HEK293 (cell line): Measurements from ENCODE around the gene LYZL2.
"Not testable (repeated sequence)": the region's sequence is repeated elsewhere in the genome, so short reads cannot be mapped to it uniquely, and the experiment has no call there.

ENCODE experiments used
- CTCF ChIA-PET: fragments of 350-600 bp; formaldehyde crosslinking; extraction: SDS; loops from one replicate; lab custom pipeline; 2021; ENCODE audit warnings: antibody characterized with exemption; lab: Yijun Ruan, JAX
- POLR2A ChIA-PET: fragments of 300-600 bp; formaldehyde crosslinking; extraction: SDS; loops from one replicate; lab custom pipeline; 2020; ENCODE audit warnings: antibody characterized with exemption, inconsistent platforms; lab: Yijun Ruan, JAX
- H3K27ac ChIP-seq: fragments of 200-500 bp; sonication (Bioruptor generic); 2 replicates; pipeline ENCODE4 v1.5.1; 2014; ENCODE audit warnings: low read depth, low read length, control low read depth, inconsistent platforms; ENCODE audit errors: extremely low read depth
- H3K36me3 ChIP-seq, 2 experiments: fragments of 200-500 bp in 1 of 2; sonication (Bioruptor generic) in 1 of 2; 1 replicate in 1 of 2; 2 replicates in 1 of 2; pipeline ENCODE4 v1.5.1; 2014 to 2017; ENCODE audit warnings: inconsistent platforms in 2 of 2, low read length in 2 of 2; ENCODE audit not compliant: control insufficient read depth in 2 of 2, insufficient read depth in 1 of 2
- H3K4me1 ChIP-seq: fragments of 200-500 bp; sonication (Bioruptor generic); 2 replicates; pipeline ENCODE4 v1.5.1; 2014; ENCODE audit warnings: mild to moderate bottlenecking, low read length, inconsistent platforms; ENCODE audit not compliant: control insufficient read depth, insufficient read depth
- H3K4me3 ChIP-seq: 2 replicates; pipeline ENCODE4 v1.5.1; 2011; ENCODE audit warnings: low read depth, mild to moderate bottlenecking, control low read depth, low read length, moderate library complexity
- H3K9me3 ChIP-seq: fragments of 200-500 bp; sonication (Bioruptor generic); 2 replicates; pipeline ENCODE4 v1.5.1; 2014; ENCODE audit warnings: low read depth, low read length, inconsistent platforms; ENCODE audit not compliant: control insufficient read depth, insufficient read depth
- BCL11A ChIP-seq: fragments of 450-650 bp; formaldehyde crosslinking; IDR thresholded peaks from 2 replicates; pipeline ENCODE4 v1.5.1; 2016; ENCODE audit warnings: low read depth, missing biosample characterization, missing genetic modification characterization
- OSR2 ChIP-seq: fragments of 450-650 bp; formaldehyde crosslinking; IDR thresholded peaks from 2 replicates; pipeline ENCODE4 v1.5.1; 2016; ENCODE audit warnings: missing biosample characterization, missing genetic modification characterization
- PRDM1 ChIP-seq: fragments of 450-650 bp; formaldehyde crosslinking; IDR thresholded peaks from 2 replicates; pipeline ENCODE4; 2016; ENCODE audit warnings: missing biosample characterization, missing genetic modification characterization
- PRDM6 ChIP-seq: fragments of 450-650 bp; formaldehyde crosslinking; IDR thresholded peaks from 2 replicates; pipeline ENCODE4 v1.5.1; 2017; ENCODE audit warnings: missing biosample characterization, missing genetic modification characterization
- SCRT1 ChIP-seq: fragments of 450-650 bp; formaldehyde crosslinking; IDR thresholded peaks from 2 replicates; pipeline ENCODE4 v1.5.1; 2016; ENCODE audit warnings: missing biosample characterization, missing genetic modification characterization, borderline replicate concordance
- SCRT2 ChIP-seq: fragments of 450-650 bp; formaldehyde crosslinking; IDR thresholded peaks from 2 replicates; pipeline ENCODE4 v1.5.1; 2016; ENCODE audit warnings: missing biosample characterization, missing genetic modification characterization
- ZBTB48 ChIP-seq: fragments of 450-650 bp; formaldehyde crosslinking; IDR thresholded peaks from 2 replicates; pipeline ENCODE4 v1.5.1; 2016; ENCODE audit warnings: missing biosample characterization, missing genetic modification characterization
- ZFP41 ChIP-seq: fragments of 450-650 bp; formaldehyde crosslinking; IDR thresholded peaks from 2 replicates; pipeline ENCODE4 v1.5.1; 2016; ENCODE audit warnings: missing biosample characterization, missing genetic modification characterization, borderline replicate concordance
- ZNF132 ChIP-seq: fragments of 450-650 bp; formaldehyde crosslinking; IDR thresholded peaks from 2 replicates; pipeline ENCODE4 v1.5.1; 2017; ENCODE audit warnings: missing biosample characterization, missing genetic modification characterization, borderline replicate concordance
- ZNF157 ChIP-seq: fragments of 450-650 bp; formaldehyde crosslinking; IDR thresholded peaks from 2 replicates; pipeline ENCODE4 v1.5.1; 2016; ENCODE audit warnings: missing biosample characterization, missing genetic modification characterization
- ZNF202 ChIP-seq: fragments of 450-650 bp; formaldehyde crosslinking; IDR thresholded peaks from 2 replicates; pipeline ENCODE4 v1.5.1; 2016; ENCODE audit warnings: missing biosample characterization, missing genetic modification characterization, borderline replicate concordance
- ZNF354C ChIP-seq: fragments of 450-650 bp; formaldehyde crosslinking; IDR thresholded peaks from 2 replicates; pipeline ENCODE4 v1.5.1; 2016; ENCODE audit warnings: missing biosample characterization, missing genetic modification characterization, low read depth, borderline replicate concordance
- ZNF366 ChIP-seq: fragments of 450-650 bp; formaldehyde crosslinking; conservative IDR thresholded peaks from 2 replicates; pipeline ENCODE4 v1.5.1; 2016; ENCODE audit warnings: missing biosample characterization, missing genetic modification characterization
- ZNF391 ChIP-seq: fragments of 450-650 bp; formaldehyde crosslinking; IDR thresholded peaks from 2 replicates; pipeline ENCODE4 v1.5.1; 2016; ENCODE audit warnings: low read depth, missing biosample characterization, missing genetic modification characterization, borderline replicate concordance
- ZNF473 ChIP-seq: fragments of 450-650 bp; formaldehyde crosslinking; IDR thresholded peaks from 2 replicates; pipeline ENCODE4 v1.5.1; 2017; ENCODE audit warnings: missing biosample characterization, missing genetic modification characterization
- ZNF48 ChIP-seq: fragments of 450-650 bp; formaldehyde crosslinking; IDR thresholded peaks from 2 replicates; pipeline ENCODE4 v1.5.1; 2016; ENCODE audit warnings: missing biosample characterization, missing genetic modification characterization
- ZNF530 ChIP-seq: fragments of 450-650 bp; formaldehyde crosslinking; IDR thresholded peaks from 2 replicates; pipeline ENCODE4 v1.5.1; 2016; ENCODE audit warnings: low read depth, missing biosample characterization, missing genetic modification characterization
- ZNF654 ChIP-seq: fragments of 450-650 bp; formaldehyde crosslinking; IDR thresholded peaks from 2 replicates; pipeline ENCODE4 v1.5.1; 2016; ENCODE audit warnings: low read depth, missing biosample characterization, missing genetic modification characterization
- ZNF670 ChIP-seq: fragments of 450-650 bp; formaldehyde crosslinking; IDR thresholded peaks from 2 replicates; pipeline ENCODE4 v1.5.1; 2016; ENCODE audit warnings: missing biosample characterization, missing genetic modification characterization, low read depth
- ZNF785 ChIP-seq: fragments of 450-650 bp; formaldehyde crosslinking; IDR thresholded peaks from 2 replicates; pipeline ENCODE4 v1.5.1; 2016; ENCODE audit warnings: missing biosample characterization, missing genetic modification characterization
- TF ChIP-seq, protein P1 (sequence below): fragments of 450-650 bp; formaldehyde crosslinking; IDR thresholded peaks from 2 replicates; pipeline ENCODE4 v1.5.1; 2016; ENCODE audit warnings: missing biosample characterization, missing genetic modification characterization

LYZL2 gene

DNA sequence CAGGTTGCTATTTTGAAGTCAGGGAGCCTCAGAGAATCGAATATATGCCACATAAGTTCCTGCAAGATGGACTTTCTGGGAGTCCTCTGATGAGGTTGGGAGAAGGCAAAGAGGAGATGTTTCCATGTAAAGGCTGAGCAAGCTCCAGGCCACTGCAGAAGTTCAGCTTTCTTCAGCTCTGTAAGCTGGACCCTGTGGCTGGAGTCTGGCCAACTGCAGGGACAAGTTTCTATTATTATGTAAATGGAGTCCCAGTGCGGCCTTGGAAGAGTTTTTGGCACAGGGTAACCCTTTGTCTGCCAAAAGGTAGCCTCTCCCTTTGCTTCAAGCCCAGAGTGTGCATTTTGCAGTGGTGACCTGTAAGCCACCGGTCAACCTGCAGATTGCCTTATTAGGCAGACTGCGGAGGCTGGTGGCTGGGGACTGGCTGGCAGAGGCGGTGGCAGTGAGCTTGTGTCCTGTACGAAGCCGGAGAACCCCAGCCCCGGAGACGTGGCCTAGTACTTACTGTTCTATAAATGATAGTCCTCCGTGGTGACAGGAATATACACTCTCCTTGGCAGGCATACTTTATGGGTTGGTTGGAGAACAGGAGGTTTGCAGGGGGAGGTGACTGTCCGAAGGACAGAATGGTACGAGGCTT, 14.1 kb upstream of the LYZL2 start:
- H3K4me3 ChIP-seq, H3K4me1 ChIP-seq, POLR2A ChIA-PET, H3K9me3 ChIP-seq, H3K36me3 ChIP-seq: not testable (repeated sequence)
- CTCF ChIA-PET: interaction anchor here (0.8 kb wide), 1 partner anchor 44 kb away, joined by 3 read pairs; no protein-coding TSS in a partner anchor
- H3K27ac ChIP-seq: peak overlapping the region; percentile 55; the same call in 1 of the 2 replicates

DNA sequence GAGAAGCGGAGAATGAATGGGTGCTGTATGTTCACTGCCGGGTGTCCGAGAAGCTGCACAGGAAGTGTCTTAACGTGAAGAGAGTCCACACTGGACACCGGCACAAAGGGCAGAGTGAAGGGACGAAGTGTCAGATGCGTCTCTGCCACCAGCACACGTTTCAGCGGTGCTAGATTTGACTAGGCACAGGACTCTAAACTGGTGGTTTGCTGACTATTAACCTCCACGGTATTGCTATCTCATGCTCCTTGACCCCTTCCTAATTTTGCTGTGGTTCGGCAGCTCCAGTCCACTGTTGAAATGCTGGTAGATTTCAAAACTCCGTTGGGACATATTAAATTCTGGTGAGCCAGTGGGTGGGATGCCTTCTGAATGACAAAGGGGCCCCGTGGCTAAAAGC, 13.3 kb upstream of the LYZL2 start:
- H3K27ac ChIP-seq, H3K9me3 ChIP-seq, POLR2A ChIA-PET, H3K36me3 ChIP-seq, H3K4me1 ChIP-seq, H3K4me3 ChIP-seq: not testable (repeated sequence)
- CTCF ChIA-PET: interaction anchor here (0.7 kb wide), 1 partner anchor 119 kb away, joined by 3 read pairs; no protein-coding TSS in a partner anchor

DNA sequence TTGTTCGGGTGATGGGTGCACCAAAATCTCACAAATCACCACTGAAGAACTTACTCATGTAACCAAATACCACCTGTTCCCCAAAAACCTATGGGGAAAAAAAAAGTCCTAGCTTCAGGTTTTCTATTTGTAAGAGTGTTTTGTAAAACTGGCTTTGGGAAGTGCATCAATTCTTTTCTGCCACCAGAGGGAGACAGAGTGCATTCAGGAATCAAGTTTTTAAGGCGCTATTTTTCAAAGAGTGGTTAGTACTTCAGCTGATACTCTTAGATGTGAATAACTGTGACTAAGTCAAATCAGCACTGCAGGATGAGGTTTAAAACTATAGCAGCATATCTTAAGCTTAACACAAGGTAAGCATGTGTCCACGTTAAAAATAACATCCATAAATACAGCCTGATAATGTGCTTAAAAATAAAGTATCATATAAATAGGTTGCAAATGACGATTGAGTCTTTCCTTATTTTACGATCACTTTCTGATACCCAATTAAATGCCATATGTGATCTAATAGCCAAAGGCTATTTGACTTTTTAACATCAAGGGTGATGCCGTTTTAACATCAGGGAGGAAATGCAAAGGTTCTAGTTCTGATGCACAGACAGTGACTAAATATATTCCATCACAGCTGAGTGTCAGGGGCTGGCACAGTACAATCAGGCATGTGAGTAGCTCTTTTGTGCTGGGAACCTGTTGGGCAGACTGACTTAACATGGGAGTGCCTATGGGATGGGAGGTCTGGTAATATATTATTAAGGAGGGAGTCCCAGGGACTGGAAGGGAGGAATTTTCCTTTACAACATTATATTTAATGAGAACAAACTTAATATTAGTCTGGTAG, 10.6 kb upstream of the LYZL2 start:
- H3K36me3 ChIP-seq: no peaks in the 10 kb centered on the region
- H3K9me3 ChIP-seq: no peaks in the 10 kb centered on the region
- H3K4me1 ChIP-seq: peaks cover 6% of the 10 kb centered on the region
- no peak overlapping the region for H3K4me3 ChIP-seq
- CTCF ChIA-PET: interaction anchor here (0.6 to 2.4 kb wide), 26 partner anchors 8 to 1478 kb away, joined by 3 to 21 read pairs (median 5); partner anchors contain the start of gene LYZL2
- no peak overlapping the region for H3K27ac ChIP-seq
- TF ChIP-seq ZNF654 (tag by site-specific recombination) (peak; percentile 54), ZNF202 (tag by site-specific recombination) (no peak)
- POLR2A ChIA-PET: no interaction called here

DNA sequence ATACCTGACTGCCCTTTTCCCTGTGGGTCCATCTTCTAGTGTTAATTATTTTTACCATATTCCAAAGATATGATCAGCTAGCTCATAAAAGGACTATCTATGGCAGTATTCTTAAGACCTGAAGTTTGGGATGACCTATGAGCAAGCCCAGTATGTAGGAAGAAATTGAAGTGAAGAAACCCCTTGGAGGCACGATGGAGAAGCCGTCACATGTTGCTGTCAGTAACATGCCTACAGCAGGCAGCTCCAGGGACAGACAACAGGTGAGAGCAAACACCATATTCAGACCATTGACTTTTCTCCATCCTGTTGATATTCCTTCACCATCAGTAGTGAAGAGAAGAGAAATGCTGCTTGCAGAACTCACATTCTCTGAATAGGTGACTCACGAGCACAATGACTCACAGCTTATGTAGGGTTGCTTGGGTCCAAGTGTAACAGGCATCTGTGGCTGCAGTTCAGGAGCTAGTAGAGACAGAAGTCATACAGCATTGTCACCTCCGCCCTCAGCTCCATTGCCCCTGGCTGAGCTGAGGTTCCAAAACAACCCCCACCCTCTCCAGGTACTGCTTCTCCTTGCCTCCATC, 8.4 kb upstream of the LYZL2 start:
- H3K4me3 ChIP-seq: no peak overlapping the region
- peaks cover 4% of the 10 kb centered on the region; the same call in 1 of the 2 replicates for H3K4me1 ChIP-seq
- TF ChIP-seq ZNF473 (tag by site-specific recombination) (no peak), OSR2 (tag by site-specific recombination) (peak; percentile 61; the same call in 1 of the 2 replicates), ZNF366 (no peak), ZNF670 (tag by site-specific recombination) (no peak), BCL11A (tag by site-specific recombination) (no peak), ZNF48 (tag by site-specific recombination) (no peak), ZNF354C (tag by site-specific recombination) (no peak), SCRT1 (tag by site-specific recombination) (peak; percentile 41; the same call in 1 of the 2 replicates), ZNF391 (no peak), ZNF530 (tag by site-specific recombination) (no peak), ZFP41 (no peak), SCRT2 (peak; percentile 99), PRDM6 (tag by site-specific recombination) (no peak), ZNF785 (tag by site-specific recombination) (no peak), ZBTB48 (tag by site-specific recombination) (no peak), PRDM1 (tag by site-specific recombination) (0 out of 2 replicates have a peak, but pooled peaks have one; percentile 59), ZNF157 (tag by site-specific recombination) (no peak), ZNF132 (tag by site-specific recombination) (no peak)
- TF ChIP-seq, protein P1, sequence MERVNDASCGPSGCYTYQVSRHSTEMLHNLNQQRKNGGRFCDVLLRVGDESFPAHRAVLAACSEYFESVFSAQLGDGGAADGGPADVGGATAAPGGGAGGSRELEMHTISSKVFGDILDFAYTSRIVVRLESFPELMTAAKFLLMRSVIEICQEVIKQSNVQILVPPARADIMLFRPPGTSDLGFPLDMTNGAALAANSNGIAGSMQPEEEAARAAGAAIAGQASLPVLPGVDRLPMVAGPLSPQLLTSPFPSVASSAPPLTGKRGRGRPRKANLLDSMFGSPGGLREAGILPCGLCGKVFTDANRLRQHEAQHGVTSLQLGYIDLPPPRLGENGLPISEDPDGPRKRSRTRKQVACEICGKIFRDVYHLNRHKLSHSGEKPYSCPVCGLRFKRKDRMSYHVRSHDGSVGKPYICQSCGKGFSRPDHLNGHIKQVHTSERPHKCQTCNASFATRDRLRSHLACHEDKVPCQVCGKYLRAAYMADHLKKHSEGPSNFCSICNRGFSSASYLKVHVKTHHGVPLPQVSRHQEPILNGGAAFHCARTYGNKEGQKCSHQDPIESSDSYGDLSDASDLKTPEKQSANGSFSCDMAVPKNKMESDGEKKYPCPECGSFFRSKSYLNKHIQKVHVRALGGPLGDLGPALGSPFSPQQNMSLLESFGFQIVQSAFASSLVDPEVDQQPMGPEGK (tag by site-specific recombination): no peak
- H3K9me3 ChIP-seq: no peaks in the 10 kb centered on the region
- H3K36me3 ChIP-seq: no peaks in the 10 kb centered on the region
- H3K27ac ChIP-seq: no peak overlapping the region
- ChIA-PET CTCF (interaction anchor here (0.6 to 2.4 kb wide), 4 partner anchors 10 to 822 kb away, joined by 3 to 14 read pairs (median 4); no protein-coding TSS in a partner anchor), POLR2A (no interaction called here)
